Stimulated activated CD4-positive, alpha-beta T cell treated with anti-CD3 and anti-CD28 coated beads, Interleukin-4, amount 100 ng/mL, for 4 hours (primary cell): ENCODE data around the gene OBP2A.
"Not testable (repeated sequence)": the region's sequence is repeated elsewhere in the genome, so short reads cannot be mapped to it uniquely, and the experiment has no call there.

Source experiments
- DNase-seq, 2 experiments: peaks; one replicate each; pipeline ENCODE4 v3.0.0-alpha.2; 2020

The OBP2A gene

DNA sequence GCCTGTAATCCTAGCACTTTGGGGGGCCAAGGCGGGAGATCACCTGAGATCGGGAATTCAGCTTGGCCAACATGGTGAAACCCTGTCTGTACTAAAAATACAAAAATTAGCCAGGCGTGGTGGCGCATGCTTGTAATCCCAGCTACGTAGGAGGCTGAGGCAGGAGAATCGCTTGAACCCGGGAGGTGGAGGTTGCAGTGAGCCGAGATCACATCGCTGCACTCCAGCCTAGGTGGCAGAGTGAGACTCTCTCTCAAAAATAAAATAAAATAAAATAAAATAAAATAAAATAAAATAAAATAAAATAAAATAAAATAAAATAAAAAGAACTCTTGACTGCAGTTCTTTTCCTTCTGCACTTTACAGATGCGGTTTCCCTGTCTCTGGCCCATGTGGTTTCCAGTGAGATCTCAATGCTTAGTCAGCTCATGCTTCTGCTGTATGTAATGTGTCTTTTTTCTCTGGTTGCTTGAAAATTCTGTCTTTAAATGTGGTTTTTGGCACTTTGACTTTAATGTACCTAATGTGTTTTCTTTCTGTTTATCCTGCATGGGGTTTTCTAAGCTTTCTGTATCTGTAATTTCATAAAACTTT lies 17.0 kb upstream of the OBP2A start:
- not testable (repeated sequence) for DNase-seq

DNA sequence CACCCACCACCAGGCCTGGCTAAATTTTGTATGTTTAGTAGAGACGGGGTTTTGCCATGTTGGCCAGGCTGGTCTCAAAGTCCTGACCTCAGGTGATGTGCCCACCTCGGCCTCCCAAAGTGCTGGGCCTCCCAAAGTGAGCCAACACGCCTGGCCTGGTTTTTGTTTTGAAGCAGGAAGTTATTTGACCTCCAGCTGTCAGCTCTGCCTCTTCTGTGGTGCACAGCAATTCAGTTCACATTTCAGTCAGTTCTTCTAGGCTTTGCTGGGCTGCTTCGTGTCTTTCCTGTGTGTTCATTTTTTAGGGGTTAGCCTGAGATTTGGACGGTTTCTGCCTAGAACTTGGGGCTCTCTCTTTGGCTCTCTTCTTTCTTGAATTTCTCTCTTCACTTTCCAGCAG lies 15.8 kb upstream of the OBP2A start:
- DNase-seq = no peak

DNA sequence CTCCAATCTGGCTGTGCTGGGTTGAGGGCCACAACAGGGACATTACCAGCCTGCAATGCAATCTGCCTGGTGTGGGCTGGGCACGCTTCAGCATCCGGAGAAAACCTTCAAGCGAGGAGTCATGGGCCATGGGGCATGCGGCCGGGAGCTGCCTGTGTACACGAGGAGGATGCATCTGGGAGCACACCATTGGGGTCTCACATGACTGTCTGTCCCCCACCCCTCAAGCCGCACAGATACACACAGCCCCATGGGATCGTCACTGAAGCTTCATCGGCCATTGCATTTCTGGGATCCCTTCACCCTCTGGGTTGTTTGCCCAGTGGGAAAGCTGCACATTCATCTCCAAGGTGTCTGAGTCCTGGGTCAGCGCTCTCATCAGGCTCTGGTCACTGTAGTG lies 14.8 kb upstream of the OBP2A start:
- DNase-seq = no peak

DNA sequence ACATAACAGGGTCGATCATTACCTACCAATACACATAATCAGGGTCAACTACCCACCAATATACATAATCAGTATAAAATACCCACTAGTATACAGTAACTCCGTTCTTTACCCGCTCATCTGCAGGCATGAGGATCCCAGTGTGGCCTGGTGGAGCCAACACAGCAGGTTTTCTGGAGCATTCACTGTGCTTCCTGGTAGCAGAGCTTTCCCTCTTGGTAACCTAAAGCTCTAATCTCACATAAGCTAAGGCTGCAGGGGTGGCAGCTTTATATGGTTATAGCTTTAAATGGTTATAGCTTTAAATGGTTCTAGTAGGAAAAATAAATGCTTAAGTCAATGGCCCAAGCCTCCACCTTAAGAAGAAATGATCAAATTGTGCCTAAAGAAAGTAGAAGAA lies 12.8 kb upstream of the OBP2A start:
- no peak for DNase-seq

DNA sequence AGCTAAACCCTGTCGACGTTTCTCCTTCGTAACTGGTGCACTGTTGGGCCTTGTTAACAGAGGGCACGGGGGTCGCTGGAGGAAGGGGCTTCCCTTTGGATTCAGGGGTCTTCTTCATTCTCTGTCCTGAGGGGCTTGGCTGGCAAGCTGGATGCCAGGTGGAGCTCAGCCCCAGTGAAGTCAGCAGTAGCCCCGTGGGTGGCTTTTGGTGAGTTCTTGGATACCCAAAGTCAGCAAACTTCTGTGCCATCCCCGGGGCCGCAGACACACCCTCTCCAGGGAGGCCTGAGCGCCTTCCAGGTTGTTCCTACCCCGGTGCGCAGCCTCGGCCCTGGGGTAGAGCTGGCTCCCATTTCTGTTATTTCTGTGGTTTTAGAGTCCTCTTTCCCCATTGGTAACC lies 12.3 kb upstream of the OBP2A start:
- DNase-seq = no peak

DNA sequence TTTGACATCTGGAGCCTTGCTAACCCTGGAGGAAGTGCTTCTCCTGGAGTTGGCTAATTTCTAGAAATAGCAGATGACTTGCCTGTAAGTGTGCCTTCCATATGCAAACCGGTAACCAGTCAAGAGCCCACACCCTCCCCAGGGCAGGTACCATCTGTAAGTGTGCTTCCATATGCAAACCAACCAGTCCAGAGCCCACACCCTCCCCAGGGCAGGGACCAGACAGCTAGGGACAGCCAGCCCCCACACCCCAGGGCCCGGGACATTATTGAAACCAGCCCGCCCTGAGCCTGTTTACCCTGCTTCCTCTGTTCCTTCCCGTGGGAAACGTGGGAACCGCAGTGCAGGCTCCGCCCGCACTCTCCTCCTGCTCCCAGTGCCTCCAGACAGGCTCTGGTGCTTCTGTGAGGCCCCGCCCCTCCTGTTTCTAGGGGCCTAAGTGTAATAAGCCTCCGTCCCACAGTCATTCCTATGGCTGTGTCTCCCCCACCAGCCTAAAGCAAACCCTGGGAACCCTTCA lies 11.7 kb upstream of the OBP2A start:
- not testable (repeated sequence) for DNase-seq

DNA sequence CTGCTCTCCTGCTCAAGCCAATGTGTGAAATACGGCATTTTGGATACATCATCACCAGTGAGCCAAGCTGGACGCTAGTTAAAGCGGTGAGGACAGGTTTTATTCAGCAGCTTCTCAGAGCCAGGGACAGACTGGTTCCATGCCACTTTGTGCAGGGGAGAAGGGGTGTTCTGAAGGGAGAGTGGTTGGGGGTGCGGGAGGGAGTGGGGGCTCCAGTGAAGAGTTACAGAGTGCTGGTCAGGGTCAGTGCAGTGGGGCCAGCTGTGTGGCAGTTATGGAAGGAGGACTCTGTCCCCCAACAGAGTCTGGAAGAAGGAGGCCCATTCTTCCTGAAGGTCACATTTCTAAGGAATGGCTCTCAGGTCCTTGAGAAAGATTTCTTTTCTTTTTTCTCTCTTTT lies 11.1 kb upstream of the OBP2A start:
- not testable (repeated sequence) for DNase-seq

DNA sequence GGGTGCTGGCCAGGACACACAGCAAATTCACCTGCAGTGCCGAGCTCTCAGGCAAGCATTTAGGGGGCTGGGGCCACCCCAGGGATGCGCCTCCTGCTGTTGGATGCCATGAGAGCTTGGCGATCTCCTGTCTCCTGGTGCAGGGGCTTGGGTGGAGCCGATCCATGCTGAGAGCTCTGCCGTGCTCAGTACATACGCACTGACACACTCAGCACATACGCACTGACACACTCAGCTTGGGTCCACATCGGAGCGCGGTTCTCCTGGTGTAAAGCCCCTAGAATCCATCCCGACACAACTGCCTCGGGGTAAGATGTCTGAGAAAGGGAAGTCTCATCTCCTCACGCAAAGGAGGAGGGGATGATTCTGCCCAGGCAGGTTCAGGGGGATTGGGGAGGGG lies 10.3 kb upstream of the OBP2A start:
- DNase-seq = not testable (repeated sequence)

DNA sequence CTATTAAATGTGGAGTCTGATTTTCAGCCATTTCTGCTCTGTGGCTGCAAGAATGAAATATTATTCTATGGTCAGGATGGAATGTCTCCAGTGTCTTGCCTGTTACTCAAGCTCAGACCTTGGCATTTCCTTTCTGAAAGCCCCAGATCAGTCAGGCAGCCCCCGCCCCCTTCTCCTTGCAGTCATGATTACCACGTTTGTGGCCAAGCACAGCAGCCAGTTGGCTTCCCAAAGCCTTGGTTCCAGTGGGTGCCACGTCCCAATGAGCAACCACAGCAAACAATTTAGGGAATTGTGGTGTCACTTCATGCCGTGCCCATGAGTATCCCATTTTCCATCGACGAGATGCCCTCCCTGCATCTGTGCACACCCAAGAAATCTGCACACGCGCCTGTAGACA lies 9.7 kb upstream of the OBP2A start:
- DNase-seq = no peak

DNA sequence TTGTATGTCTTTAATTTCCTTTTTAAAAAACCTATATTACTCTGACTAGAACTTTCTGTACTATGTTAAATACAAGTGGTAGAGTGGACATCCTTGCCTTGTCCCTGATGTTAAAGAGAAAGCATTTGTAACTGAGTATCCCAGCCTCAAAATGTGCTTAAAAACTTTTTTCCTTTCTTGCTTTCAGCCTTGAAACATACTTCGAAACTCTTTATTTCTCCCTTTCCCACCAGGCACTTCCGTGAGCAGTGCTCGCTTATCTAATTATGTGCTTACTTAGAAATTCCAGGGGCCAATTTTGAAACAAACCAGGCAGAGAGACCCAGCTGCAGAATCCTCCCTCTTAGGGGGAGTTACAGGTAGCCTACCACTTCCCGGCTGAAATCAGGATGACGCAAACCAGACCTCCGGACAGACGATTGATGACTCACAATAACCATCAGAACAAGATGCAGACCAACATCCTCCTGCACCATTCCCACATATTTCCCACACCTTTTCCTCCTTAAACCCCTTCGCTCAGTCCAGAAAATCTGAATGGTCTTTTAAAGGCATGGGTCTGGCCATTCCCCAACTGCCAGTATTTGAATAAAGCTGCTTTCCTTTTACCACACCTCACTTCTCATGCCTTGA lies 2.5 kb upstream of the OBP2A start:
- not testable (repeated sequence) for DNase-seq

DNA sequence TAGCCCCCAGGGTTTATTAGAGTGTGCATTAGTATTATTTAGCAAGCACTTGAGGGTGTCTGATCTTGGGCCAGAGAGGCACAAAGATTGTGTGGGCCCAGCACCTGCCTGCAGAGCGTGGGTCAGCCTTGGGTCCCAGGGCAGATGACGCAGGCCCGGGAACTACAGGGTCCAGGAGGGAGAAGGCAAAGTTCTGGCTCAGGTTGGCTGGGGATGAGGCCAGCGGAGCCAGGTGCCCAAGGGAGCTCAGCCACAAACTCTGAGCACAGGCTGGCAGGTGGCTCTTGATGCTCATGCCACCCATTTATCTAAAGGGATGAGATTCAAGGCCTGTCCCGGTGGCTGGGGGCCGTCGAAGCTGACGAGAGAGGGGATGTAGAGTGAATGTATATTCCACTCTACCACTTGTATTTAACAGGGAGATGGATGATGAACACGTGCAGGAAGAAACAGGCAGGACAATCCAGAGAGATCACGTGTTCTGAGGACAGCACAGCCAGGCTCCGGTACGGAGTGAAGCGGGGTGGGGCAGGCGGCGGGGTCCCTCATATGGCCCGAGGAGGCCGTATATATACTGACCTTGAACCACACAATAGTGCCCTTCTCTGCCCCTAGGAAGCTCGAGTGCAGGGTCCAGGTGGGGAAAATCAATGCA lies 818 bp upstream of the OBP2A start:
- DNase-seq = no peak

DNA sequence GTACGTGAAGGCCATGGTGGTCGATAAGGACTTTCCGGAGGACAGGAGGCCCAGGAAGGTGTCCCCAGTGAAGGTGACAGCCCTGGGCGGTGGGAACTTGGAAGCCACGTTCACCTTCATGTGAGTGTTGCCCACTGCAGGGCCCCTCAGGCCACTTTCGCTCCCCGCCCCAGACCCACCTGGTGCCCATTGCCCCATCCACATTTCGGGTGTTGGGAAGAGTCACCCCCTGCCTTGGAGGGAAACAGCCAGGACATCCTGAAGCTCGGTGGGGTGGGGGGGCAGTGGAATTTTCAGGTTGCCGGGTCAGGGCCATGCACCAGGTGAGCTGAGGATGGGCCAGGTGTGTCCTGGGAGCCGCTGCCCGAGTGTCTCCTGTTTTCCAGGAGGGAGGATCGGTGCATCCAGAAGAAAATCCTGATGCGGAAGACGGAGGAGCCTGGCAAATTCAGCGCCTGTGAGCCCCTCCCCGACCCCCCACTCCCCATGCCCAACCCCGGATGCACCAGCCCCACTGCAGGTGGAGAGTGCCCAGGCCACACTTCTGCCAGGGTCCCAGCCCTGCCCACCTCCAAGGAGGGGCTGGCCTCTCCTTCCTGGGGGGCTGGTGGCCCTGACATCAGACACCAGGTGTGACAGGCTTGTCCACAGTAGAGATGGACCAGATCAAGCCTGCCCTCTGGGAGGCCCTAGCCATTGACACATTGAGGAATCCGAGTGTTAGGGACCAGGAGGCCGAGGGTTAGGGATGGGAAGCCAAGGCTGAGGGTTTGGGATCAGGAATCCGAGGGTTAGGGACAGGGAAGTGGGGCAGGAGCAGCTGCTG lies 1.1 kb downstream of the OBP2A start:
- not testable (repeated sequence) for DNase-seq

DNA sequence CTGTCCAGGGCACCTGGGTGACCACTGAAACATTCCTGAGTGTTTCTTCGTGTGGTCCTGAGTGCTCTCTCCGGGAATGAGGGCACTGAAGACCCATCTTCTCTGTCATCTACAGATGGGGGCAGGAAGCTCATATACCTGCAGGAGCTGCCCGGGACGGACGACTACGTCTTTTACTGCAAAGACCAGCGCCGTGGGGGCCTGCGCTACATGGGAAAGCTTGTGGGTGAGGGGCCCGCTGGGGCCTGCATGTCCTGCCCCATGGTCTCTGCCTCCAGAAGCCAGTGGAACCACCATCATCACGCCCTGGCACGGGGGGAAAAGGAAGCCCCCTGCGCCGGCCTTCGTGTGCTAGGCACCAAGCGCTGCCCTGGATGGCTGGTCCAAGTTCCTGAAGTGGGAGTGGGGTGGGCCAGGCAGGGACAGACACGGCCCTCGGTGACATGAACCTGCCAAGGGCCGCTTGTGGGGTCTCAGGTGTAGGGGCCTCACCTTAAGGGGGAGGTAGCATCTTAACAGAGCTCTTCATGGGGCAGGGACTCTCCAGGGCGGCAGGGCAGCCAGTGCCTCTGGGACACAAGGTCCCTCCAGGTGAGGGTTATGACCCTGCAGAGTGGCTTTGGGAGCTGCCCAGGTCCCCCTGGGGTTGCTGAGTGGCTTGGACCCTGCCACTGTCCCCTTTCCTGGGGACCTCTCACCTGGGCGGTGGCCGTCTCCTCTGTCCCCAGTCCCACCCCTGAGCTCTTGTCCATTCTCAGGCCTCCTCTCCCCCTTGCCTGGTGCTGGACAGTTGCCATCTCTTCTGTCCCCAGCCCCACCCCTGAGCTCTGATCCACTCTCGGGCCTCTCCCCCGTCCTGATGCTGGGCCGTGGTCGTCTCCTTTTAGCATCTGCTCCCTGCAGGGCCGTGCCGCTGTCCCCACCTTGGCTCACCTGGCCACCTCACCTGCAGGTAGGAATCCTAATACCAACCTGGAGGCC lies 2.1 kb downstream of the OBP2A start:
- no peak for DNase-seq

DNA sequence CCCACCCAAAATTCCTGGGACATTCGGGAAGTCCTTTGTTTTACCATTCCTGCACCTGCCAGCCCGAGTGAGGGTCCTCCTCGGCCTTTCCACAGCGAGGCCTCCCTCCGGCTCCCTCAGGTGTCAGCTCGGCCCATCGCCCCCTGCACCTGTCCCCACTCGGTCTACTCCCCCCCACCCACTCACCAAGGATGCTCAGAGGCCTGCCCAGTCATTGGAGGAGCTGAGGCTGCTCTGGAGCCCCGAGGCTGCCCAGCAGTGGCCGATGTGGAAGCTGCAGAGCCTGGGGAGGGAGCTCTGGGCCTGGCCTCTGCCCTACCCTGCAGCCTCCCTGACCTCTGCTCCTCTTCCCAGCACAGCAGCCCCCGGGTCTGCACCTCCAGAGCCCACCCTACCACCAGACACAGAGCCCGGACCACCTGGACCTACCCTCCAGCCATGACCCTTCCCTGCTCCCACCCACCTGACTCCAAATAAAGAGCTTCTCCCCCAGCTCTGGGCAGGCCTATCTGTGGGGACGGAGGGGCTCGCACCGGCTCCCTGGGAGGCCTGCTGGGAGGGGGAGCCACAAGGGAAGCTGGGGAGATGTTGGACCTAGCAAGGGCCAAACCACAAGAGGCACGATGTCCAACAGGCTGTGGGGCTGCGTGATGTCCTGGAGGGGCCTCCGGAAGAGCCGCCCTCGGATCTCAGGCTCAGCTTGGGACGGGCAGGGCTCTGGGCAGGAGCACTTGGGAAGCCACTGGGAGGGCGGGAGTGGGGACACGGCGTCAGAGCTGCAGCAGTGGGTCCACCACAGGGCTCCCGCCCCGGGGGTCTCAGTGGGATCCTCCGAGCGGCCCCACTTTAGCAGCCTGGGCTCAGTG lies 3.8 kb downstream of the OBP2A start:
- not testable (repeated sequence) for DNase-seq

DNA sequence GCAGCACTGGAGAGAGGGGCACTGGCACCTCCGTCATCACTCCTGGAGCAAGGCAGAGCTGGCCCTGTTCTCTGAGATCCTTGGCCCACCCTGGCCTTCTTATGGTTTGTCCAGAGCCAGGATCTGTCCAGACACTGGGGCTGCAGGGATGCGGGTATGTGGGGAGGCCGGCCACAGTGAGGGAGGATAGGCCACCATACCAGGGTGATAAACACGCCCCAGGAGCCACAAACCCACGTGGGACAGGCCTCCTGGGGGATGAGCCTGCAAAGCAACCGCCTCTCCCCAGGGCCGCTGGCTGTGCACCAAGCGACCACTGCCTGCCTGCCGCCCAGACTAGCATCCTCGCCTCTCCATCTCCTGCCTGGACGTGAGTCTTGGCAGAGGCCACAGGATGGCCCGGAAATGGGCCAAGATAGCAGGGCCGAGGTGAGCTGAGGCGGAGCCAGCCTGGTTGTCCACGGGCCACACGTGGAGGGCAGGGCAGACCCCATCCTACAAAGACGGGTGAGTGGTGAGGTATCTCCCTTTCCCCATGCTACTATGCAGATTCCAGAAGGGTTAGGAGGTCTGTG lies 4.5 kb downstream of the OBP2A start:
- no peak for DNase-seq

DNA sequence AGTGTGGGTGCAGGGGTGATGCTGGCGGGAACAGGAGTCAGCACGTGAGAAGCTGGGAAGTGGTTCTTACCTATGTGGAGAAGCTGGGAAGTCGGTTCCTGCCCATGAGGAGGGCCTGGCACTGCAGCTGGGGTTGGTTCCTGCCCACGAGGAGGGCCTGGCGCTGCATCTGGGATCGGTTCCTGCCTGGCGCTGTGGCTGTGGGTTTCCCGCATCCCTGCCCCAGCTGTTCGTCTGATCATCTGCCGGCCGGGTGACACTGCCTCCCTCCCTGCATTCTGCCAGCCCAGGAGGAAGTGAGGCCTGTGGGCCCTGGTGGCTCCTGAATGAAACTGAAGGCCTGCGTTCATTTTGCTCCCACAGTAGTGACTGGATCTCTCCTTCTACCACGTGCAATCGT lies 5.1 kb downstream of the OBP2A start:
- DNase-seq = no peak

DNA sequence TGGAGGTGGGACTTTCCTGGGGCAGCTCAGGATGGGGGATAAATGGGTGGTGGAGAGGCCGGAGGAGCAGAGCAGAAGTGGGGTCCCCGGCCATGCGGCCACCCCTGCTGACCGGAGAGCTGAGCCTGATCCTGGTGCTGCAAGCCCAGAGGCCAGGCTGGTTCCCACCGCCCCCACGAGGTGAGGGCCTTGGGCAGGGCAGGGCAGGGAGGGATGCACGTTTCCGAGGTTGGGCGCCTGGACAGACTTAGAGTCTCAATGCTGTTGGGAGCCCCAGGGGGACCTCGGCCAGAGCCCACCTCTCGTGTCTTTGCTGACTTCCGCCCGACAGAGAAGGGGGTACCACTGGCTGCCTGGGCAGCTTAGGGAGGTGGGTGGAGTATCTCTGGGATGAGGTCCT lies 5.5 kb downstream of the OBP2A start:
- DNase-seq = no peak

DNA sequence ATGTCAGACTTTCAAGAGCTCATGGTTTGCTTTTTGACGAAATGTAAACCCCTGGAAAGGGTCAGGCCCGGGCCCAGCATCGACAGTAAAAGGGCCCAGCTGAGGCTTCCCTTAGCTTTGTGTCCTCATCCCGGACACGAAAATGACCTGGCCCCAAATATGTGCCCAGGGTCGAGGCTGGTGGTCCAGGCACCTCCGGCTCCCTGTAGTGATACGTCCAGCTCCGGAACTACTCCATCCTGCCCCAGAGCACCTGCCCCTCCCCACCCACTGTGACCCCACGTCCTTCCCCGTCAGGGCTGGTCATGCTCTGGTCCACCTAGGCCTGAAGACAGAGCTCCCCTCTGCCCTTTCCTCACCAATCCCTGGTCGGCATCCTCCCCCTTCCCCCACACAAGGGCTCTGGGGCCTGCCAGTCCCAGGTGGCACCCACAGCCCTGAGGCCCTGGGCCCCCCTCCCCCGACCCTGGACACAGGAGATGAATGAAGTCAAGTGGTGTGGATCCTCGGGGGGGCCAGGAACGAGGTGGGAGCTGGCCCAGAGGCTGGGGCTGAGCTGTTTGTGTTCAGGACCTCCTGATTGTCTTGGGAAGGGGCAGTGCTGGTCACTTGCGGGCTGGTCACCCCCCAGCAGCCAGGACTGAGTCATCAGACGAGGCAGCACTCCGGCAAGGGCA lies 6.2 kb downstream of the OBP2A start:
- DNase-seq = no peak

DNA sequence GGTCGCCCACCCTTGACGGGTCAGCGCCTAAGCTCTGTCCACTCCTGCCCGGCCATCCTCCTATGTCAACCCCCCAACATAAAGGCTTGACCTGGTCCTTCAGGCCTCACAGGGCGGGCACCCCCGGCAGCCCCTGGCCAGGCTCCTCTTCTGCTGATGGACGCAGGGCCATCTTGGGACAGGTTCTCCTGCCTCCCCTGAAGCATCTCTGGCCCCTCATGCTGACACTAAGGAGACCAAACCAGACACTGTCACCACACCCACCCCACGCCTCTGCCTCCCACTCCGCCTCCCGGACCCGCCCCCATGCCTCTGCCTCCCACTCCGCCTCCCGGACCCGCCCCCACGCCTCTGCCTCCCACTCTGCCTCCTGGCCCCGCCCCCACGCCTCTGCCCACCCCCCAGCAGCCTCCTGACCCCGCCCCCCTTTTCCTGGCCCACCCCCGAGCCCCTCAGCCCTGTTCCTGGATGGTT lies 6.8 kb downstream of the OBP2A start:
- DNase-seq = no peak

DNA sequence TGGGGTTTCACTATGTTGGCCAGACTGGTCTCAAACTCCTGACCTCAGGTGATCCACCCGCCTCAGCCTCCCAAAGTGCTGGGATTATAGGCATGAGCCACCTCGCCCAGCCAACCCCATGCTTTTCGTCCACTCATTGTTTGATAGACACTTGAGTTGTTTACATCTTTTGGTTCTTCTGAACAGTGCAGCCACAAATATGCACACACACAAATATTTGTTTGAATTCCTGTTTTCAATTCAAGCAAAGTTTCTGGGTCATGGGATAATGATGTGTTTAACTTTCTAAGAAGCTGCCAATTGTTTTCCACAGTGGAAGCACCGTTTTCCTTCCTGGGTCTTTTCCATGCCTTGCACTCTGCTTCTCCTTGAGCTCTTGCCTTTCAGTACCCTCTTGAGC lies 8.8 kb downstream of the OBP2A start:
- DNase-seq = no peak
